T-helper 9 cell (primary cell): ENCODE measurements around the gene CCDC195.
"Not testable (repeated sequence)": the region's sequence is repeated elsewhere in the genome, so short reads cannot be mapped to it uniquely, and the experiment has no call there.

ENCODE experiments used
- DNase-seq: peaks from one replicate; pipeline ENCODE4 v3.0.0-alpha.2; 2020

Gene CCDC195

GRCh38 chr2:224689539-224689938 is 26.6 kb downstream of the CCDC195 start:
- no peak for DNase-seq

GRCh38 chr2:224688997-224689396 is 27.2 kb downstream of the CCDC195 start:
- DNase-seq = no peak

GRCh38 chr2:224687156-224687555 is 29.0 kb downstream of the CCDC195 start:
- no peak for DNase-seq

GRCh38 chr2:224685121-224685520 is 31.0 kb downstream of the CCDC195 start:
- DNase-seq = no peak

GRCh38 chr2:224682134-224682533 is 34.0 kb downstream of the CCDC195 start:
- no peak for DNase-seq

- no peak for DNase-seq
Measured at GRCh38 chr2:224671731-224672130, 44.4 kb downstream of the CCDC195 start.

- no peak for DNase-seq
Measured at GRCh38 chr2:224670203-224670602, 46.0 kb downstream of the CCDC195 start.

- DNase-seq = no peak
Measured at GRCh38 chr2:224669449-224669848, 46.7 kb downstream of the CCDC195 start.

- no peak for DNase-seq
Measured at GRCh38 chr2:224668123-224668909, 47.8 kb downstream of the CCDC195 start.

GRCh38 chr2:224666951-224667553 is 49.1 kb downstream of the CCDC195 start:
- DNase-seq = no peak

- not testable (repeated sequence) for DNase-seq
Measured at GRCh38 chr2:224663322-224663721, 52.8 kb downstream of the CCDC195 start.

GRCh38 chr2:224661708-224662107 is 54.5 kb downstream of the CCDC195 start:
- DNase-seq = not testable (repeated sequence)

GRCh38 chr2:224659714-224660113 is 56.5 kb downstream of the CCDC195 start:
- DNase-seq = no peak

- DNase-seq = no peak
Measured at GRCh38 chr2:224658780-224659405, 57.3 kb downstream of the CCDC195 start.

GRCh38 chr2:224657349-224657748 is 58.8 kb downstream of the CCDC195 start:
- DNase-seq = no peak

GRCh38 chr2:224655006-224655537 is 61.1 kb downstream of the CCDC195 start:
- DNase-seq = no peak
